NCI-H1417 (cell line): ENCODE data around the gene MTG2.

Experiments used
- DNase-seq, 3 experiments: peaks; one replicate each; lab custom pipeline; 2025; lab: John Stamatoyannopoulos, UW

MTG2 gene

DNA sequence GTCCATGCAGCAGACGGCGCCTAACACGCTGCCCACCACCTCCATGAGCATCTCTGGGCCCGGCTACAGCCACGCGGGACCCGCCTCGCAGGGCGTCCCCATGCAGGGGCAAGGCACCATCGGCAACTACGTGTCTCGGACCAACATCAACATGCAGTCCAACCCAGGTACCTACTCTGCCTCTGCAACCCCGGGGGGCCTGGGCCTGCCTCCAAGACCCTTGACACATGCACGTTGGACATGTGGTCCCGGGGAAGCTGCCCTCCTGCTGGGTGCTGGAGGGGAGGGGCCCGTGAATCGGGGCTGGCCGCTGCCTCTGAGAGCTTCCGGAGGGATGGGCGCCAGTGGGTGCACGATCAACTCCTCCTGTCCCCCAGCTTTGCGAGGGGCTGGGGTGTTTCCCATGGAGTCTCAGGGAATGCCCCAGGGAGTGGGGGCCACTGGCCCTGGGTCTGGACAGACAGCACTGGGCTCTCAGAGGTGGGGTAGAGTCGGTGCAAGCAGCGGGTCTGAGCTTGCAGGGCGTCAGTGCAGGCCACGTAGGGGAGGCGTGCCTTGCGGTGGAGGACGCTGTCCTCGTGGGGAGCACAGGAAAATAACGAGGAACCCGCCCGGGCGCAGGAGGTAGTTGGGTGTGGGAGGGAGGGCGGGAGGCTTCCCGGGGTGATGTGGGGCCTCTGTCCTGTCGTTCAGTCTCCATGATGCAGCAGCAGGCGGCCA, 19.9 kb upstream of the MTG2 start:
- DNase-seq, result no peak

GRCh38 chr20:62163485-62163865, 19.4 kb upstream of the MTG2 start:
- DNase-seq, result no peak

- no peak for DNase-seq
Observed at GRCh38 chr20:62163986-62164762, 18.7 kb upstream of the MTG2 start.

DNA sequence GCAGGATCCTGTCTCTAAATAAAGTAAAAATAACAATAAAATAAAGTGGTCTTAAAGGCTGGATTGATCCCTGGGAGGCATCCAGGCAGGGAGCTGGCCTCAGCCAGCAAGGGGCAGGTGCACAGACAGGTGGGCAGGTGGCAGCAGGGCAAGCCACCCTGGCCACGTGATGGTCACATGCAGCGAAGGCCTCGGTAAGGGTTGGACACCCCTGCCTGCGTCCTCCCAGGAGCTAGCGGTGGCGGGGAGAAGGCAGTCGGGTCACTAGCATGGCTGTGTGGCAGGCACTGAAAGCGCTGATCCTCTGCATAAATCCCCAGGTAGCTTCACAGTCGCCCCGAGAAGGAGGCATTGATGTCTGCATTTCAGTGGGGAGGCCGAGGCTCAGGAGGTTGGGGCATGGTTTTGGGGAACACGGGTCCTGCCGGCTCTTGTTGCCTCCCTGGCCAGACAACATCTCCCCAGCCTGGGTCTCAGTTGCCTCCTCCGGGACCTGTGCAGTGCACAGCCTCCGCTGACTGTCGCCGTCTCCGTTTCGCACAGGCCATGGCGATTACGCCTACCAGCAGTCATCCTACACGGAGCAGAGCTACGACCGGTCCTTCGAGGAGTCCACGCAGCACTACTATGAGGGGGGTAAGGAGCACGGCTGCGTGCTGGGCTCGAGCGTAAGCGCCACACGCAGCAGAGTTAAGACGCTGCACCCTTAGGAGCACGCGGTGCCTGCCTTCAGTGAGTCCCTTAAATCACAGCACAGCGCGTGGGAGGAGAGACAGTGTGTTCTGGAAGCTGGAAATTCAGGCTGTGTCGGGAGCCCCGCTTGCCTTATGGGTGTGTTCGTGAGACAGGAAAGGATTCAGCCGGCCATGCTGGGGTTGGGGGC, 17.7 kb upstream of the MTG2 start:
- no peak for DNase-seq

GRCh38 chr20:62165762-62166399, 16.9 kb upstream of the MTG2 start:
- DNase-seq, result no peak

DNA sequence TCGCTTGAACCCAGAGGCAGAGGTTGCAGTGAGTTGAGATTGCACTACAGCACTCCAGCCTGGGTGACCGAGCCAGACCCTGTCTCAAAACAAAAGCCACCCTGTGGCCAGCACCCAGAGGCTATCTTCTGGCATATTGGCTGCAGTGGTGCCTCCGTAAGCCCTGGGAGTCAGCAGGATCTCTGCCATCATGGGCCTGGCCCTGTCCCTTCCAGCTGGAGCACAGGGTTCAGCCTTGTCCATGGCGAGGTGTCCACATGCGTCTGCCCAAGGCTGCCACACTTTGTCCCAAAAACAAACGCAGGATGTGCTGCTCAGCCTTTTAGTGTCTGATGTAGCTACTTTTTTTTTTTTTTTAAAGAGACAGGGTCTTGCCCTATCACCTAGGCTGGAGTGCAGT, 15.4 kb upstream of the MTG2 start:
- DNase-seq, result no peak

- DNase-seq, result no peak
Observed at GRCh38 chr20:62168061-62168460, 14.8 kb upstream of the MTG2 start.

- DNase-seq, result no peak
Observed at GRCh38 chr20:62168890-62169435, 13.9 kb upstream of the MTG2 start.

GRCh38 chr20:62170536-62170935, 12.3 kb upstream of the MTG2 start:
- no peak for DNase-seq

GRCh38 chr20:62171245-62171644, 11.6 kb upstream of the MTG2 start:
- no peak for DNase-seq

- DNase-seq, result no peak
Observed at GRCh38 chr20:62172666-62173065, 10.2 kb upstream of the MTG2 start.

- DNase-seq, result no peak
Observed at GRCh38 chr20:62174021-62174804, 8.6 kb upstream of the MTG2 start.

DNA sequence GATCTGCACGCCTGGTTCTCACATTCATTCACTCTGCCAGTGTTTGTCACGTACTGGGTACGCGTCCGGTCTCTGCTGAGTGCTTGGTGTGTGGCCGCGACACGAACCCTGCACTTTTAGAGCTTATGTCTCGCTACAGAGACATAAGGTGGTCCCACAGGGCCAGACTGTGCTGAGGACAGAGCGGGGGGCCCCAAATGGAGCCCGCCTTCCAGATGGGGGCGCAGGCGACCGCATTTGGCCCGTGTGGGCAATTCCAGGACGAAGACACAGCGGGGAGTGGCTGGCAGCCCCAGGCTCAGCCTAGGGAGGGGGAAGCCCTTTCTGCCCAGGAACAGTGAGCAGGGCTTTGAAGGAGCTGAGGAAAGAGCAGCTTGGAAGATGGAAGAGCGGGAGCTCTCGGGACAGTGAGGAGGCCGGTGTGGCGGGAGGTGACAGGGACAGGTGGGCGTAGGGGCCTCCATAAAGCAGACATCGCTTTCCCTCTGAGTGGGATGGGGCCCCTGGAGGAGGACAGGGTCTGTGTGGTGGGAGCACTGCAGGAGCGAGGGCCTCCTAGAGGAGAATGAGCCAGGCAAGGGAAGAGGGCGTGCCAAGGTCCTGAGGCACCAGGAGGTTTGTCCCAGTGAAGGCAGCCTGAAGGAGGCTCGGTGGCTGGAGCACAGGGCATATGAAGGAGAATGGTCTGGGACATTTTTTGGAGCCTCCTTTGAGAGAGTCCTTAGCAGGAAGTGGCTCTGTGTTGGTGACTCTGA, 7.8 kb upstream of the MTG2 start:
- no peak for DNase-seq

DNA sequence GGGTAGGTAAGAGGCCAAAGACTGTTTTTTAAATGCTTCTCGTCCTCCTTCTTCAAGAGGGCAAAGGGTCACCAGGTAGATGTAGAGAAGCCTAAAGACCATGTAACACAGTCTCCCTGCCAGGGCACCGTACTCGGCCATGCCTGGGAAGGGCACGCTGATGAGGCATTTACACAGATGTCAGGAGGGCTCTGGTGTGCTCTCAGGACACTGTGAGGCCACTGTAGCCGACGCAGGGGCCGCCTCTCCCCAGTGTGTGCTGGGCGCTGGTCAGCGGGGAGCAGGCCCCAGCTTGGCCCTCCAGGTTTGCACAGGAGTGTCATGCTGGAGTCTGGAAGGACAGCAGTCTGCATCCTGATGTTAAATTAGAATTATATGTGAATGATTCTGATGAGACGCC, 7.1 kb upstream of the MTG2 start:
- DNase-seq, result no peak

DNA sequence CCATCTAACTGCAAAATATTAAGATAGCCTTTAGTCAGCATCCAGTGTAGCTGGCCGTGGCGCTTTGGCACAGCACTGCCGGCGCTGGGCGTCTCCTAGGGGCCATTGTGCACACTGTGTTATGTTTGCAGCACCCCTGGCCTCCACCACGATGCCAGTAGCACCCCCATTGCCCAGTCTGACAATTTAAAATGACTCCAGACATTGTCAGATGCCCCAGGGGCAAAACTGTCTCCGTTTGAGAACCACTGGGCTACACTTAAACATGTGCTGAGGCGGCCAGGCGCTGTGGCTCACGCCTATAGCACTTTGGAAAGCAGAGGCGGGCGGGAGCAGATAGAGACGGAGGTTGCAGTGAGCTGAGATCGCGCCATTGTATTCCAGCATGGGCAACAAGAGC, 6.0 kb upstream of the MTG2 start:
- no peak for DNase-seq

DNA sequence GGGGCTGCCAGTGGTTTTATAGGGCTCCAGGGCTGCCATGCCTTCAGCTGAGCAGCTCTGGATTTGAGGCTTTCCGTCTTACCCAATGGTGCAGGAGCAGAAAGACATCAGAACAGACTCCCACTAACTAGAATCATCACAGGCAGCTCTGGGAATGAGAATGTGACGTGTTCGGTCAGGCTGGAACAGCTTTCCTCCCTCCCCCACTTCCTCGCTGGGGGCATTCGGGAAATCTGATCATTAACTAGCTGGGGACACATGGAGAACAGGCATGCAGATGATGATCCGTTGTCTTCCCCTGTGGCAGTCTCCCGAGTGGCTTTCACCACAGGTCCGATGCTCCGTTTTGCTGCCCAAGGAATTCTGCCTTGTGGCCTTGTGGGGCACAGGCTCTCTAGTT, 5.5 kb upstream of the MTG2 start:
- DNase-seq, result no peak

DNA sequence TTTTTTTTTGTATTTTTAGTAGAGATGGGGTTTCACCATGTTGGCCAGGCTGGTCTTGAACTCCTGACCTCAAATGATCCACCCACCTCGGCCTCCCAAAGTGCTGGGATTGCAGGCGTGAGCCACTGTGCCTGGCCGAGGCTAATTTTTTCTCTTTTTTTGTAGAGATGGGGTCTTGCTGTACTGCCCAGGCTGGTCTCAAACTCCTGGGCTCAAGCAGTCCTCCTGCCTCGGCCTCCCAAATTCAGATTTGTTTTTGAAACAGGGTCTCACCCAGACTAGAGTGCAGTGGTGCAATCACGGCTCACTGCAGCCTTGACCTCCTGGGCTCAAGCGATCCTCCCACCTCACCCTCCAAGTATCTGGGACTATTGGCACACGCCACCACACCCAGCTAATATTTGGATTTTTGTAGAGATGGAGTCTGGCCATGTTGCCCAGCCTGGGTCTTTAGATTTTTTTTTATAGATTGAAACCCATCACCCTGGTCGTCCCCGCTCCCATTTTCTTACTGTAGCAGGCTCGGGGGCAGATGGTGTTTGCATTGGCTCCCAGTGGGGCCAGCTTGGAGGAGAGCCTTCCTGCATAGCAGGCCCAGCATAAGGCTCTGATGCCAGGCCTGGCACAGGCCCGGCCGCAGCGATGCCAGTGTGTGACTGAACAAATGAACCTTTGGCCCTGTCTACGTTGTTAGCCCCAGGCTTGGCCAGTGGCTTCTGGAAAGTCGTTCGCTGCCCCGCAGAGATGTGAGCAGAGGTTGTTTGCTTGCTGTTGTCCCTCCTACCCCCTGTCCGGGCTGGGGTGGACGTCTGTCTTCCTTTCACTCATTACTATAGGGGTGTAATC, 4.3 kb upstream of the MTG2 start:
- no peak for DNase-seq

DNA sequence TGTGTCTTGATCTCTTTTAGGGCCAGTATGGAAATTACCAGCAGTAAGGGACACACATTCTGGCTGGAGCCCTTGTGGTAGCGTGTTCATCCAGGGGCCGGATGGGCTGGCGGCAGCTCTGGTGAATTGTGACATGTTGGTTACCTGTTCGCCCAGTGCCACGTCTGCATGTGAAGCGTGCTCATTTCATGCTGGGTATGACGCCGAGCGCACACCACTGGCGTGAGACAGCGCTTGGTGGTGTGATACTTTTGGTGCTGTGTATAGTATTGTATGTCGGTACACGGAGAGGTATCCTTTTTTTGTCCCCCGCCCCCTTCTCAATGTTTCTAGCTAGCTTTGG, 3.7 kb upstream of the MTG2 start:
- no peak for DNase-seq

DNA sequence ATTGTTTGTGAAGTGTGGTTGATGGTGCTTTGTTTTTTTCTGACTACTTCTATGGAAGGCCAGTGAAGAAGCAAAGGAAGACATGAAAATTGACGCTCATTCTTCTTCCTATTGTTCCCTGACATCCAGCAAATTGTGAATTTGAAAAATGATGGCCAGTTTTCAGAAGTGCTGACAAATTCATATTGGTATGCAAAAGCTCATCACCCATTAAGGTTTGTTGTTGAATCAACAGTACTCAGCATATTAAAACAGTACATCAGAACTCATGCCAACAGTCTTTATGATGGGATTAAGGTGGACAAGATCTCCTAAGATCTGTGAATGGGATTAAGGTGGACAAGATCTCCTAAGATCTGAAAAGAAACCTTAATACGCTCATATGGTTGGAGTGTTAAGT, 1.0 kb upstream of the MTG2 start:
- no peak for DNase-seq
